ENCODE results near the gene ABO.
"Not testable (repeated sequence)": the region's sequence is repeated elsewhere in the genome, so short reads cannot be mapped to it uniquely, and the experiment has no call there.

The ABO gene

GRCh38 chr9:133205996-133206931, 68.7 kb downstream of the ABO start:
- DNase-seq (ENCODE audit: low read depth in 2 of 2), result no peak

GRCh38 chr9:133205481-133205887, 69.5 kb downstream of the ABO start:
- not testable (repeated sequence) for DNase-seq (ENCODE audit: low read depth in 2 of 2)
